ENCODE measurements around the gene GPR6.

- TF ChIP-seq CTCF (IDR thresholded peaks at IDR 0.05) (no peak), POLR2A (IDR thresholded peaks at IDR 0.05) (no peak)
These were observed 43.8 kb upstream of the GPR6 start for GRCh38 chr6:109934293-109934692.

Measured in suprapubic skin (tissue), 3 donors.